GM18861 (cell line): ENCODE results near the gene LKAAEAR1.
A peak's percentile ranks its signal among the peaks of the same experiment; 100 is the strongest.

Experiments
- ATAC-seq: cut with Tn5 transposase; IDR thresholded peaks from one replicate; pipeline ENCODE4 v1.9.1; 2021; ENCODE audit not compliant: unreplicated experiment

Gene LKAAEAR1

DNA sequence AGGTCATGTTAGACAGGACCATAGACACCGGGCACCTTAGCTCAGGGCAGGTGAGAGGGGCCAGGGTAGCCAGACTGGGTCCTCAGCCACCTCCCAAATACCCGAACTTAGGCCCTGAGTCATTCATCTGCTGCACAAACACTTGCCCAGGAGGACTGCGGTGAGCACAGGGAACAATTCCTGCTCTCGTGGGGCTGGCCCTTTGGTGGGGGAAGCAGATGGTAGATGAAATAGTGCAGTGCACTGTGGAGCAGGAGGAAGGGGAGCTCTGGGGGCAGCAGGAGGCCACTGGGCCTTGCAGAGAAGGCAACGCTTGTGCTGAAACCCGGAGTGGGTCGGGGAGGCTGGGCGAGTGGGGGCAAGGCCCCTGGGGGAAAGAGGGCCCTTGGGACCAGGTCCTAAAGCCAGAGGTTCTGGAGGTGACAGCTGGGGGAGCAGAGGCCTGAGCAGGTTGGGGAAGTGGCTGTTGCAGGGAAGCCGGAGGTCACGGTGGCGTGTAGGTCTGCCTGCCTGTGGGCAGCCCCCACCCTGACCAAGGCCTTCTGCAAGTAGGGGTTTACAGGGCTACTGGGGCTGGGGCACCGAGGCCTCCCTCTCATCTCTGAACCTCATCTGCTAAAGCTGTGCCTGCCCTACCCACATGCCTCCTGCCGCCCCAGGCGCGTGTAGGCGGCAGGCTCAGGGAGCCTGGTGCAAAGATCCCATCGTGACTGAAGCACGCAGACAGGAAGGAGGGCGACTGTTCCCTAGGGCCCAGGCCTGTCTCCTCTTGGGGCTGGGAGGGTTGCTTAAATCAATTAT is 27.8 kb upstream of the LKAAEAR1 start:
- no peak for ATAC-seq

DNA sequence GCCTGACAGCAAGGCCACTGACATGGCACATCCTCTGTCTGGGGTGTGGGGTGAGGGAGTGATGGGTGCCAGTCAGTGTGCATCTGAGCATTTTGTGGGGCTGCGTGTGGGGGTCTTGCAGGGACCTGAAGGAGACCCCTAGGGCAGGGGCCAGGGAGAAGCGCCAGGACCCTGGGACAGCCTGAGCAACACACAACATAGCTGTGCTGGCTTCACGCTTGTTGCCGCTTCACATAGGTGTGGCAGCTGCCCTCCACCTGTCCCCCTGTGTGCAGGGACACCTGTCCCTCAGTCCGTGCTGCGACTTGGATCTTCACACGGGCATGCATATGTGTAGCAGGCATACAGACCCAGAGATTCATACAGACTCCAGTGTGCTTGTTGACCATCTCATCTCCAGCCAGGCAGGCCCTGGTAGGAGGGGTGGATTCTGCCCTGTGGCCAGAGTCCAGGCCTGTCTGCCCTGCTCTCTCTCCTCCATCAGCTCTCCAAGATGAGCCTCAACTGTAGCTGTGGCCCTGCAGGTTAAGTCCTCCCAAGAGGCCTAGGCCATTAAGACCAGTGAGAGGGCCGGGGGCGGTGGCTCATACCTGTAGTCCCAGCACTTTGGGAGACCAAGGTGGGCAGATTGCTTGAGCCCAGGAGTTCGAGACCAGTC is 26.3 kb upstream of the LKAAEAR1 start:
- ATAC-seq, result no peak

DNA sequence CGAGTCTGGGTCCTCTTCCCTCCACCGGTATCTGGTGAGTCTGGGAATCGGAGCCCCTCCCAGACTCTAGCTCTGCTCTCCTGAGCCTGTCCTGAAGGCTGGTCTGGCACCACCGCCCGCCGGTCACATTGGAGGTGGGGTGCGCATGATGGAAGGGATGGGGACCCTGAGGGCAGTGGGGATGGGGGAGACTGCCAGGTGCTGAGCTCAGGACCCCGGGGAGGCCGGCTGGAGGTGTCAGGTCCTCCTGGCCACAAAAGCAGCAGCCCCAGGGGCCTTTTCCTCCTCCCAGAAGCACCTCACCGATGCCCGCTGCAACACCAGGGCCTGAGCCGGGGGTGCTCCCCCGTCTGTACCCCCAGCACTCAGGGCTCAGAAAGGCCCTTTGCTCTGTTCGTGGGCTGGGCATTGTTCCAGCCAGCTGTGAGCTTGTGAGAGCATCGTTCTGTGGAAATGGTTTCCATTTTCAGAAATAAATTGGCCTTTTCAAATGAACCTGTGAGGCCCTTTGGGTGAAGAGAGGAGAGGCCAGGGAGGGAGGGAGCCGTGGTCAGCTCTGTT is 25.7 kb upstream of the LKAAEAR1 start:
- ATAC-seq, result no peak

DNA sequence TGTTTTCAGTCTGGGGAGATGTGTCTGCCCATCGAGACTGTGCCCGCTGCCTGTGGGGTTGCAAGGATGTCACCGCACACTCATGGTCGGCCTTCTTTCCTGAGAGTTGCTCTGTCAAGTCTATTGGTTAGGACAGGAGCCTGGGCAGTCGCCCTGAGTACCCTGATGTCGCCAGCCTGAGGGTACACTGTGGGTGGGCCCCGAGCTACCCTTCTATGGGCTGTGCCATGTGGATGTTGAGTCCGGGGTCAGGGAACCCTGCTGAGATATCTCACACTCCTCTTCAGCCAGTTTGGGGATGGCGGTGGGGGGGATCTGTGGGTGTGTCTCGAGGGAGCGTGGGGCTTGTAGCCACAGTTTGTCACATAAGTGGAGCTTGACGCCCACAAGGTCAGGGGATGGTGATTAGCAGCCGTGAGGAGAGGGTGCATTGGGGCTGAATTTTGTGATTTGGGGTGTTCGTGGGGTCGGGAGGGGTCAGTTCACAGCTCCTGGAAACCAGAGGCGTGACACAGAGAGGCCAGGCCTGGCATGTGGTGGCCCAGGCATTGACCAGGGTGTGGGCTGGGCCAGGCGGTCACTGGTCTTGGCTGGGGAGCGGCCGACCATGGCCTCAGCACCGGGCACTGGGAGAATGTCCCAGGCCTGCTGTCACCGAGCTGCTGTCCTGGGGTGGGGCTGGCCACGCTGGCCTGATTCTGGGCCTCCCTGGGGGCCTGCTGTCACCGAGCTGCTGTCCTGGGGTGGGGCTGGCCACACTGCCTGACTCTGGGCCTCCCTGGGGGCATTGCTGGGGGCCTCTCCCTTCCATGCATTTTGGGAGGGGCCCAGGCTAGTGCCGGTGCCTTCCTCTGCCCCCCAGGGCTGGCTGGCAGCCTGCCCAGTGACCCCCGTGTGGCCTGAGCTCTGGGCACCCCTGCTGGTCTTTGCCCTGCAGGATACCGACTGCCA is 24.8 kb upstream of the LKAAEAR1 start:
- ATAC-seq, result no peak

DNA sequence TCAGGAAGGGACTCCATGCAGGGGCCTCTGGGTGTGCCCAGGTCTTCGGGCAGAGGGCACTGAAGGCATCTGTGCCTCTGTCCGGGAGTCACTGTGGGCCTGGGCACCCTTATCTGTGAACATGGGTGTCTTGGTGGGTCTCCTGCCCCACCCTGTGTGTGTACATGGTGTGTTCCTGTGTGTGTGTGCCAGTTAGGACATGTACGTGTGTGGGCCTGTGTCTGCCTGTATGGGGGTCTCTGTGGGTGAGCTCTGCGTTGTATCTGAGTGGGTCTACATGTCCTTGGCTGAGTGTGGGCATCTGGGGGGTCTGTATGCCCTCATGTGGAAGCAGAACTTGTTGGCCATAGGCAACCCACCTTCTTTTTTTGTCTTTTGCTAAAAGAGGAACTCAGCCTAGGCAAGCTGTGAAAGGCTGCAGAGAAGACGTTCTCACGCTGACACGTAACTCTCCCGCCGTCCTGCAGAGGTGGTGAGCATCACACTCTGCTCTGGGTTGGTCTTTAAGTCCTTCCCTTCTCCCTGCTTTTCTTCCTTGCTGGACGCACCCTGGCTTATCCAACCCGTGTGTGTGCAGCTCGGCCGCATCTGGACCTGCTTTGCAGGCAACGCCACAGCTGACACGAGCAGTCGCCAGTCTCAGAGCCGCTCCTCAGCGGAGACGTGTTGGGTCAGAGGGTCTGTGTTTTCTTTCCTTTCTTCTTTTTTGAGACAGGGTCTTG is 23.7 kb upstream of the LKAAEAR1 start:
- no peak for ATAC-seq

DNA sequence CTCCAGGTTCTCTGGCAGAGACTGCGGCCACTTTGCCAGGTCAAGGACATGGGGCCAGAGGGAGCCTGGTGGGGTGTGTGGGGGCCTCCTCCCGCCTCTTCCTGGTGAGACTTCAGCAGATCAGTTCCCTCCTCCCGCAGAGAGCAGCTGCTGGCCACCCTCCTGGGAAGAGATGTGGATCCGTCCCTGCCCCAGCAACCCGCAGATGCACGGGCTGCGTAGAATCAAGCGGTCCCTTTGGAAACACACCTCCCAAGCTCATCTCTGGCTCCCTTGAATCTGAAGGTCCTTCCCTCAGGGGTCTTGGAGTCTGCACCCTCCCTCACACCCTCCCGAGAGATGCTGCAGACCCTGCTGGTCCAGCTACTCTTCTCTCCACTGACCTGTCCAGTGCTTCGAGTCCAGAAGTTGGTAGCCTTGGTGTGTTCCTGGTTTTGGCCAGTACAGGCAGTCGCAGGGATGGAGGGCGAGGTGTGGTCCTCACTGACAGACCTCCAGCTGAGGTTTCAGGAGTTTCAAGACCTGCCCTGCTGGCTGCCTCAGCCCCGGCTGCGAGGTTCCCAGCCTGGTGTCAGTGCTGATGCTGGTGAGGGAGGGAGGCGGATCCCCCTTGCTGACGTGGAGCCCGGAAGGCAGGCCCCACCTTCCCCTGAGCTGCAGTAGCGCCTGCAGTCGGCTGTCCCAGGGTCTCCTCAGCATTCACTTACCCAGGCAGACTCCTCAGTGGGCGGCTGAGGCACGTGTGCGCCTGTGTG is 23.0 kb upstream of the LKAAEAR1 start, which contains the start of gene NPBWR2:
Gene NPBWR2, minus strand, starts transcription at position 585 of the 755 bp plus-strand sequence. CDS start 734 bp downstream, outside the sequence.
- ATAC-seq, result no peak

DNA sequence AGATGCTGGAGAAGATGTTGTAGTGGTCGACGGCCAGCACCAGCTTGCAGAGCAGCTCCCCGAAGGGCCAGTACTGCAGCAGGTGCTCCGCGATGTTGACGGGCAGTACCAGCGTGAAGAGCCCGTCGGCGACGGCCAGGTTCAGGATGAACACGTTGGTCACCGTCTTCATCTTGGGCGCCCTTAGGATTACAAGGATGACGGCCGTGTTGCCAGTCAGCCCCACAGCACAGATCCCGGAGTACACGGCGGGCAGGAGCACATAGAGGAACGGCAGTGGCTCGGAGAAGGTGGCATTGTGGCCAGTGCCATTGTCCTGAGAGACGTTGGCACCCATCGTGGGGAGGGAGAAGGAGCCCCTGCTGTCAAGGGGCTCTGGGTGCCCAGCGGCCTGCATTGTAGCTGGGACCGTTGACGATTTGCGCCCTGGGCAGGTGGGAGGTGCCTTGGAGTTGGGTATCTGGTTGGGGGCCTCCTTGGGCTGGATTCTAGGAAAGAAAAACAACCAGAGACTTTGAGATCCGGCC is 22.3 kb upstream of the LKAAEAR1 start:
- no peak for ATAC-seq

DNA sequence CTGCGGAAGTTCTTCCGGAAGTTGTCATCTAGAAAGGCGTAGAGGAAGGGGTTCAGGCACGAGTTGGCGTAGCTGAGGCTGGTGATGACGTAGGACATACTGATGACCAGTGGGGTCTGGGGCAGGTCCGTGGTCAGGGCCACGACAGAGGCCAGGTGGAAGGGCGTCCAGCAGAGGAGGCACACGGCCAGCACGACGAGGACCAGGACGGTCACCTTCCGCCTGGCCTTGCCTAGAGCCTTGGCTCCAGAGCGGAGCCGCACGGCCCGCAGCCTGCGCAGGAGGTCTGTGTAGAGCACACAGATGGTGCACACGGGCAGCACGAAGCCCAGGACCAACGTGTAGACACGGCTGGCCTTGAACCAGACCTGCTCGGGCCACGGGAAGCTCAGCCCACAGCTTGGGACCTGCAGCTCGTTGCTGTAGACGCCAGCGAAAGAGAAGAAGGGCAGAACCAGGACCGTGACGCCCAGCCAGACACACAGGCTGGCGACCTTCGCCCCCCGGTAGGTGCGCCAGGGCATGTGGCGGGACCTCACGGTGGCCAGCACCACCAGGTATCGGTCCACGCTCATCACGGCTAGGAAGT is 21.7 kb upstream of the LKAAEAR1 start:
- no peak for ATAC-seq

DNA sequence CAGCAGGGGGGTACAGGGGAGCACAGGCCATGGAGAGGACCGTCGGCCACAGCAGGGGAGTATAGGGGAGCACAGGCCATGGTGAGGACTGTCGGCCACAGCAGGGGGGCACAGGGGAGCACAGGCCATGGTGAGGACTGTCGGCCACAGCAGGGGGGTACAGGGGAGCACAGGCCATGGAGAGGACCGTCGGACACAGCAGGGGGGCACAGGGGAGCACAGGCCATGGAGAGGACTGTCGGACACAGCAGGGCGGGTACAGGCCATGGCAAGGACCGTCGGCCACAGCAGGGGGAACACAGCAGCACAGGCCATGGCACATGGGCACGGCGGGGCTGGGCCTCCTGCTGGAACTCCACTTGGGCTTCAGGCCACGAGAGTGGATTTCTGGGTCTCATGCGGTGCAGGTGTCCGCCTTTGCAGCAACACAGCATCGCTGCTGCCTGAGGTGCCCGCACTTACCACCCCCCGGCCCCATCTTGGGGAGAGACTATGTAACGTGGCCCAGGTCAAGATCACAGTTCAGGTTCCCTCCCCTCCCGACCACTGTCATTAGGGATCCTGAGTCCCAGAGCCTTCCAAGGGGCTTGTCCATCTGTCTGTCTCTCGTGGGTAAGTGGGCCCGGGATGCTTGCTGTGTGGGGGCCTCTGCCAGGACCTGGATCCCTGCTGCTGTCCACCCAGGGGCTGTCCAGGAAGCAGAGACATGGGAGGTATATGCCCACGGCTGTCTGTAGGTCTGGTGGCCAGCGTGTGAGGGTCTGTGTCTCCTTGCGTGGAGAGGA is 20.7 kb upstream of the LKAAEAR1 start:
- no peak for ATAC-seq

DNA sequence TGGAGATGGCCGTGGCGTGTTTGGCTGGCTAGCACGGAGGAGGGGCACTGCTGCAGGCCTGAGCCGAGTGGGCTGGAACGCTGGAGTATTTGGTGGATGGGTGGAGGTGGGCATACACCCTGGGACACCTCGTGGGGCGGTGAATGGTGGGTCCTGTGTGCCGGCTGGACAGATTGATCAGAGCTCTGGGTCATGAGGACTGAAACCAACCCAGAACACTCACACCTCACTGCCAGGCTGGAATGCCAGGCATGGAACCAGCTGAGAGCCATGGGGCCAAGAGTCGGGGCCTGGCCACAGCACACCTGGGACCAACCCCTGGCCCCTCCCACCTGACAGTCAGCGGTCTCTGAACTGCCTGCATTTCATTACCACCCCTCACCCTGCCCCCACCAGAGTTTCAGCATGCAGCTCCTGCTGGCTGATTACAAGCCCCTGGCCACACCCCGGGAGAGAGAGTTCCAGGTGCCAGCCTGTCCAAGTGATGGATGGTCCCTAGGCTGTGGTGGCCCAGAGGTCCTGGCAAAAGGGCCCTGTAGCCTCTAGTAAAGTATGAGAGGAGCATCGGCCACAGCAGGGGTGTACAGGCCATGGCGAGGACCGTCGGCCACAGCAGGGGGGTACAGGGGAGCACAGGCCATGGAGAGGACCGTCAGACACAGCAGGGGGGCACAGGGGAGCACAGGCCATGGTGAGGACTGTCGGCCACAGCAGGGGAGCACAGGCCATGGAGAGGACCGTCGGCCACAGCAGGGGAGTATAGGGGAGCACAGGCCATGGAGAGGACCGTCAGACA is 19.9 kb upstream of the LKAAEAR1 start:
- no peak for ATAC-seq

DNA sequence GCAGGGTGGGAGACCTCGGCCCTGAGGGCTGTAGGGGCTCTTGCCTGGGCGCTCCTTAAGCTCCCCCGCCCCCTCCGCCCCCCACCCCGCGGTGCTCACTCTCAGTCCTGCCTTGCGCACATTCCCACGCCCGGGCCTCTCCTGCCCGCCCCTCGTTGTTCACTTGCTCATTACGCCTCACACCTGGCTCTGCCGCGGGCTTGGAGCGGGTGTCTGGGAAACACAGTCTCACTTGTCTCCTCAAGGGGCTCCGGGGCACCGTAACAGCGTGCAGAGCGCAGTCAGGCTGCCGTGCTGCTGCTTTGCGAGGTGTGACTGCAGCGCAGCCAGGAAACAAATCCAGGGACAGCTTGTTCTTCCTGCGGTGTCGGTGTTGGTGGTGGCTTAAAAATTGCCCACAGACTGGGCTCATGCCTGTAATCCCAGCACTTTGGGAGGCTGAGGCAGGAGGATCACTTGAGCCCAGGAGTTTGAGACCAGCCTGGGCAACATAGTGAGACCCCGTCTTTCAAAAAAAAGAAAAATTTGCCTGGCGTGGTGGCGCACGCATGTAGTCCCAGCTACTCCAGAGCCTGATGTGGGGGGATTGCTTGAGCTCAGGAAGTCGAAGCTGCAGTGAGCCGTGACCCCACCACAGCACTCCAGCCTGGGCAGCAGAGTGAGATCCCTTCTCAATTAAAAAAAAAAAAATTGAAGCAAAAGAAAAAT is 18.6 kb upstream of the LKAAEAR1 start:
- ATAC-seq, result no peak

DNA sequence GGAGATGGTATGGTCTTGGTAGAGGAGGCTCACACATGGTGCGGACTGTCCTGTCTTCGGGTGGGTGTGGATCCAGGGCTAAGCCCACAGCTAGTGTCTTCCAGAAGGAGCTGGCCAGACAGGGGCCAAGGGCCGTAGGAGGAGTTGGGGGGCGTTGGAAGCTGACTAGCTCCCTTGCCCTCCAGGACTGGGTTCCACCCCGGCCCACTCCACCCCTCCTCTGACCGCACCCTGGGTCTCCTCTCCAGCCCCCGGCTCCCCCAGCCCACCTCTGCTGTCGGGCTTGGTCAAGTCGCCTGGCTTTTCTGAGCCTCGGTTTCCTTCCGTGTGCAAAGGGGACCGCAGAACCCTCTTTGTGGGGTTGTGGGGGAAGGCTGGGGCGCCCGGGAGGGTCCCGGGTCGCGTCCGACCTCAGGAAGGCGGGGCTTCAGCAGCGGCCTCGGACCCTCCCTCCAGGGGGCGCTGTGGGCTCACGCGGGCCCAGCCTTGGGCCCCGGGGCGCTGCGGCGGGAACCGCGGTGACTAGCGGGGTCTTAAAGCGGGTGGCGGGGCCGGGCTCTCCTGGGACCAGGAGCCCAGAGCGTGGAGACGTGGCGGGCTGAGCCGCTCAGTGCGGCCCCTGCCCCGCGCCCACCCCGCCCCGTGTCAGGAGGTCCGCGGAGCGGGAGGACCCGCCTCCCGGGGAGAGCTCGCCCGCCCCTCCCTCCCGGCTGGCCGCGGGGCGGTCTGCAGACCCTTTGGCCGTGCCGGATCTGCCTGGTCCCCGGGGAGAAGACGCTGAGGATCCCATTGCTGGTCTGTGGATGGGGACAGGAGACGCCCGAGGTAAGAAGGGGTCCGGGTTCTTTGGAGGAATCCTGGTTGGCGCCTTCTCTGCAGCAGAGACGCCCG is 17.8 kb upstream of the LKAAEAR1 start:
- no peak for ATAC-seq

DNA sequence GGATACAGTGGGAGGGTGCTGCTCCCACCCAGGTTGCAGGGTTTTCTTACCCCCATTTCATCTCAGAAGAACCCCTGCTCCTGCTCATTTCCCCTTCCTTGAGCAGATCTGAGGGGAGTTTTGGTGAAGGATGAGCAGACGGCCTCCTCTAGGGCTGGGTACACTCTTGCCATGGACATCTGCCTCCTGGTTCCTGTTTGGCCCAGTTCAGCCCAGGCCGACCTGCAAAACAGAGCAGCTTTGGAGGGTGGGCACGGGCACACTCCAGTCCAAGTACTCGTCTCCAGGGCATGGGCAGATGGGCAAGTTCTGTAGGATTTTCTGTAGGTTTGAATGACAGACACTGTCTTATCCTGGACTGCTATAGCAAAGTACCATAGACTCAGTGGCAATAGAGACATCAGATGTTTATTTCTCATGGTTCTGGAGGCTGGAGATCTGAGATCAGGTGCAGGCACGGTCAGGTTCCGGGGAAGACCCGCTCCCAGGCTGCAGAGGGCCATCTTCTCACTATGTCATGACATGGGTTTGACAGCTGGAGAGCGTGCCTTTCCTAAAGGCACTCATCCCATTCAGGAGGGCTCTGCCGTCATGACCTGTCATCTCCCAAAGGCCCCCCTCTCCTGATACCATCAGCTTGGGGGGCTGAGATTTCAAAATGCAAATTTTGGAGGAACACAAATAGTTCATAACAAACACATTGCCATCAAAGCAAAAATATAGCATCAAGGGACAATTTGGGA is 16.9 kb upstream of the LKAAEAR1 start:
- ATAC-seq, result no peak

DNA sequence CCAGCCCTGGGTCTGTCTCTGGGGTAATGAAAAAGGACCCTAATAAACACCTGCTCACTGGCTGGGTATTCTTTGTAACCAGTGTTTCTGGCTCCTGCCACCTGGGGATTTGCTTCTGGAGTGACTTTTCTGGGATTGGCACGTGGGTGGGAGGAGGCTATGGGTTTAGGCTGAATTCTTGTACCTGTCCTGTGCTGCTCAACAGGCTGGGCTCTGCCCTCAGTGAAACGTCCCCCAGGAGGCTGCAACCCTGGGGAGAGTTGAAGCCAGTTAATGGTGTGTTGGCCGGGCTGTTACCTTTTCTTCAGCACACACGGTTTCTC is 16.3 kb upstream of the LKAAEAR1 start:
- no peak for ATAC-seq

DNA sequence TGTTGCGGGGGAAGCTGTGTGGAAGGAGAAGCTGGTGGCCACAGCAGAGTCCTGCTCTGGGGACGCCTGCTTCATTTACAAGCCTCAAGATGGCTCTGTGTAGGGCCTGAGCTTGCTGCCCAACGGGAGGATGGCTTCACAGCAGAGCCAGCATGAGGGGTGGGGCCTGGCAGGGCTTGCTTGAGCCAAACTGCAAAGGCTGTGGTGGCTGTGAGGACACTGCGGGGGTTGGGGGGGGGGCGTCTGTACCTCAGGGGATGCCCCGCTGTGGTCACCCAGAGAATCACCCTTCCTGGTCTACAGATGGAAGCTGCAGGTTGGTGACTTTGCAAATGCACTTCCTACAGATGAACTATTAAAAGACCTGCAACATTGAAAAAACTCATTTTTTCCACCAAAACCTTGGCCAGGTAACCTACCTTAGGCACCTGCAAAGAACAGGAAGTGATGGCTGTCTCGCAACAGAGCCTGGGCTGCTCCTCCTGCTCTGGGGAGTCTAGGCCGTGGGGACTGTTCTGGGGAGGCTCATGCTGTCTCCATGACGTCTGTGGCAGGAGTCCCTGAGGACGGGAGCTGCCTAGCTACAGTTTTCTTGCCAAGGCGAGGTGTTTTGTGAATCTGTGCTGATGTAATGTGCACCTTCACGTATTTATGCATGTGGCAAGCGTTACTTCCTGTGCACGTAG is 15.8 kb upstream of the LKAAEAR1 start:
- ATAC-seq, result peak; percentile 51
